Uterus (tissue), 4 donors: ENCODE measurements around the gene MSANTD1. TPM values are rescaled to one million over a fixed set of nuclear protein-coding genes. Genes with fewer than 3 reads are reported as not detected.

Experiments
- DNase-seq, 2 donors: peaks; one replicate each; pipeline ENCODE4 v3.0.0-alpha.2; 2019 to 2020
- H3K27ac ChIP-seq, 2 donors: fragments of 200-600 bp; sonication (generic); 1 replicate in 1 of 2; 2 replicates in 1 of 2; pipeline ENCODE4 v1.5.1; 2016 to 2018
- H3K27me3 ChIP-seq, 2 donors: fragments of 200-600 bp; sonication (generic); one replicate each; pipeline ENCODE4 v1.5.1; 2018 to 2019; ENCODE audit warnings: control low read depth in 1 of 2
- H3K36me3 ChIP-seq, 2 donors: fragments of 200-600 bp; sonication (generic); one replicate each; pipeline ENCODE4 v1.5.1; 2019; ENCODE audit warnings: control low read depth in 1 of 2
- H3K4me1 ChIP-seq, 2 donors: fragments of 200-600 bp; sonication (generic); one replicate each; pipeline ENCODE4 v1.5.1; 2018 to 2019; ENCODE audit warnings: control low read depth in 1 of 2
- H3K4me3 ChIP-seq, 2 donors: fragments of 200-600 bp; sonication (generic); 1 replicate in 1 of 2; 2 replicates in 1 of 2; pipeline ENCODE4 v1.5.1; 2018 to 2019; ENCODE audit warnings: mild to moderate bottlenecking in 1 of 2
- H3K9me3 ChIP-seq, 2 donors: fragments of 200-600 bp; sonication (generic); one replicate each; pipeline ENCODE4 v1.5.1; 2019; ENCODE audit warnings: control low read depth in 1 of 2
- CTCF ChIP-seq, 4 experiments: fragments of 200-600 bp in 2 of 4; fragments of 450-650 bp in 2 of 4; sonication (generic) in 2 of 4; IDR thresholded peaks; one replicate each; pipeline ENCODE4 v1.5.1; 2016 to 2019; ENCODE audit warnings: antibody characterized with exemption in 4 of 4, mild to moderate bottlenecking in 2 of 4, moderate library complexity in 1 of 4
- POLR2A ChIP-seq, 2 donors: fragments of 450-650 bp; IDR thresholded peaks; one replicate each; pipeline ENCODE4 v1.6.1; 2016; ENCODE audit warnings: antibody characterized with exemption in 2 of 2, mild to moderate bottlenecking in 1 of 2, moderate library complexity in 1 of 2
- intact Hi-C: fragments of 100-400 bp; cut with DNase I; formaldehyde crosslinking; loops from one replicate; pipeline ENCODE4 v1.15.1; 2023; ENCODE audit warnings: low total_unique reads
- total RNA-seq, 4 donors: library from RNA; depleted of rRNA in 3 of 4; stranded (reverse); fragments of >200 nt in 3 of 4; gene quantifications; one replicate each; pipeline versions ENCODE4 v1.1.0 to v1.2.4, GENCODE V29; 2014 to 2023
- donor health status: DM: yes; HTN: yes; CAD: no.

The MSANTD1 gene
- total RNA-seq, 4 donors from 2014 or later = 1.3 to 3.3 (median 2.1) TPM; not detected in 1

- no peaks in the 10 kb centered on the region for H3K9me3 ChIP-seq
- H3K36me3 ChIP-seq = no peaks in the 10 kb centered on the region
- DNase-seq = no peak
- intact Hi-C loops = no loop called here
- H3K27ac ChIP-seq = no peak overlapping the region
- H3K27me3 ChIP-seq = no peaks in the 10 kb centered on the region
- no peak overlapping the region for H3K4me3 ChIP-seq
- no peaks in the 10 kb centered on the region for H3K4me1 ChIP-seq
- TF ChIP-seq CTCF (IDR thresholded peaks at IDR 0.05) = no peak
- TF ChIP-seq POLR2A (IDR thresholded peaks at IDR 0.05) = no peak
These were observed 41.4 kb upstream of the MSANTD1 start for GRCh38 chr4:3207531-3208037.

GRCh38 chr4:3208826-3209225 lies 40.1 kb upstream of the MSANTD1 start:
- H3K27me3 ChIP-seq = no peaks in the 10 kb centered on the region
- no peak overlapping the region for H3K4me3 ChIP-seq
- TF ChIP-seq CTCF (IDR thresholded peaks at IDR 0.05) (no peak), POLR2A (IDR thresholded peaks at IDR 0.05) (no peak)
- H3K4me1 ChIP-seq = no peaks in the 10 kb centered on the region
- no peaks in the 10 kb centered on the region for H3K9me3 ChIP-seq
- no peak for DNase-seq
- H3K36me3 ChIP-seq = no peaks in the 10 kb centered on the region
- H3K27ac ChIP-seq = no peak overlapping the region
- intact Hi-C loops = no loop called here

- H3K27me3 ChIP-seq = no peaks in the 10 kb centered on the region
- no peak overlapping the region for H3K4me3 ChIP-seq
- DNase-seq = no peak
- H3K27ac ChIP-seq = no peak overlapping the region
- no peaks in the 10 kb centered on the region for H3K4me1 ChIP-seq
- intact Hi-C loops = no loop called here
- TF ChIP-seq CTCF (IDR thresholded peaks at IDR 0.05) = no peak
- no peak for TF ChIP-seq POLR2A (IDR thresholded peaks at IDR 0.05)
- no peaks in the 10 kb centered on the region for H3K36me3 ChIP-seq
- H3K9me3 ChIP-seq = no peaks in the 10 kb centered on the region
These were observed 39.2 kb upstream of the MSANTD1 start for GRCh38 chr4:3209551-3210325.

- Histone ChIP-seq H3K36me3 (no peaks in the 10 kb centered on the region), H3K9me3 (no peaks in the 10 kb centered on the region), H3K4me1 (no peaks in the 10 kb centered on the region), H3K27me3 (no peaks in the 10 kb centered on the region), H3K27ac (no peak overlapping the region), H3K4me3 (no peak overlapping the region)
- intact Hi-C loops = no loop called here
- no peak for DNase-seq
- TF ChIP-seq POLR2A (IDR thresholded peaks at IDR 0.05) = no peak
- no peak for TF ChIP-seq CTCF (IDR thresholded peaks at IDR 0.05)
These were observed 38.5 kb upstream of the MSANTD1 start for GRCh38 chr4:3210467-3210866.

GRCh38 chr4:3211866-3212265 lies 37.1 kb upstream of the MSANTD1 start:
- H3K27me3 ChIP-seq = no peaks in the 10 kb centered on the region

More at GRCh38 chr4:3211866-3212265, 37.1 kb upstream of the MSANTD1 start:
- H3K4me1 ChIP-seq = no peaks in the 10 kb centered on the region
- H3K27ac ChIP-seq = no peak overlapping the region
- intact Hi-C loops = no loop called here
- H3K4me3 ChIP-seq = no peak overlapping the region
- H3K9me3 ChIP-seq = no peaks in the 10 kb centered on the region
- no peak for DNase-seq
- no peak for TF ChIP-seq POLR2A (IDR thresholded peaks at IDR 0.05)
- no peak for TF ChIP-seq CTCF (IDR thresholded peaks at IDR 0.05)
- no peaks in the 10 kb centered on the region for H3K36me3 ChIP-seq
